ENCODE data around the gene INPP5D. TPM values are rescaled to one million over a fixed set of nuclear protein-coding genes. Genes with fewer than 3 reads are reported as not detected.

The INPP5D gene
- total RNA-seq, 1 experiment from 2014 or later = 12.7 TPM

- TF ChIP-seq CTCF (conservative IDR thresholded peaks at IDR 0.05) = no peak
- Histone ChIP-seq H3K9ac (ENCODE audit: extremely low read depth, insufficient read length, low read length) (no peak overlapping the region), H3K4me2 (ENCODE audit: insufficient read depth, insufficient read length, low read length) (no peak overlapping the region), H3K27me3 (ENCODE audit: insufficient read depth, low read length) (no peaks in the 10 kb centered on the region), H2BK15ac (ENCODE audit: low read depth, low read length) (no peak overlapping the region), H3K27ac (ENCODE audit: insufficient read length, low read depth, low read length) (no peak overlapping the region), H2AFZ (ENCODE audit: low read length) (no peak overlapping the region), H3K9me3 (ENCODE audit: control insufficient read depth, low read depth, low read length) (no peaks in the 10 kb centered on the region), H3K14ac (ENCODE audit: insufficient read depth, low read length) (no peak overlapping the region), H3K4me1 (ENCODE audit: insufficient read depth, low read length) (peaks cover 2% of the 10 kb centered on the region; the same call in 1 of the 2 replicates), H2BK5ac (ENCODE audit: insufficient read length, low read length) (no peak overlapping the region), H2BK12ac (ENCODE audit: insufficient read length, low read depth, low read length) (no peak overlapping the region), H2BK120ac (ENCODE audit: low read depth, low read length, poor library complexity, severe bottlenecking) (no peak overlapping the region), H3K79me1 (ENCODE audit: insufficient read depth, low read depth, low read length, poor library complexity, severe bottlenecking) (no peaks in the 10 kb centered on the region), H3K18ac (ENCODE audit: insufficient read length, low read depth, low read length) (no peak overlapping the region), H3K23ac (ENCODE audit: insufficient read length, low read depth, low read length) (no peak overlapping the region), H3T11ph (ENCODE audit: low read length) (no peak overlapping the region), H3K56ac (ENCODE audit: insufficient read length, low read depth, low read length) (no peak overlapping the region), H4K91ac (ENCODE audit: insufficient read length, low read depth, low read length) (no peak overlapping the region), H3K4ac (ENCODE audit: low read depth, low read length) (no peak overlapping the region), H3K79me2 (ENCODE audit: insufficient read depth, low read length) (no peaks in the 10 kb centered on the region), H4K20me1 (ENCODE audit: control insufficient read depth, insufficient read depth, insufficient read length) (no peaks in the 10 kb centered on the region), H4K5ac (ENCODE audit: insufficient read length, low read depth, low read length) (no peak overlapping the region), H3K23me2 (ENCODE audit: insufficient read length, low read depth, low read length, poor library complexity, severe bottlenecking) (peaks cover 2% of the 10 kb centered on the region), H2BK20ac (ENCODE audit: low read depth, low read length, poor library complexity, severe bottlenecking) (no peak overlapping the region), H2AK5ac (ENCODE audit: insufficient read length, low read length) (no peak overlapping the region), H4K8ac (replicated peaks; ENCODE audit: insufficient read length, low read depth, low read length) (no peak overlapping the region)
- Mint-ChIP-seq H3K4me1 (peaks cover 24 to 25% of the 10 kb centered on the region in 2 experiments), H3K36me3 (ENCODE audit: insufficient read depth in 1 of 3, low read depth in 3 of 3) (no peaks in the 10 kb centered on the region; a peak in 1 of 7 replicates), H3K27ac (no peak overlapping the region; a peak in 2 of 7 replicates), H3K27me3 (ENCODE audit: low read depth) (no peaks in the 10 kb centered on the region; the same call in 1 of the 2 replicates), H3K9me3 (no peaks in the 10 kb centered on the region; a peak in 1 of 5 replicates), H3K4me3 (no peak overlapping the region)
- no peak for DNase-seq
- WGBS (ENCODE audit: extremely low coverage, insufficient read length, low lambda C conversion rate) = no CpG with 5 or more reads among the region's 8 CpGs
Measured at GRCh38 chr2:233119123-233119522, 59.0 kb downstream of the INPP5D start.
